Fibroblast of villous mesenchyme (primary cell): ENCODE results near the gene HLCS. TPM values are rescaled to one million over a fixed set of nuclear protein-coding genes. Genes with fewer than 3 reads are reported as not detected.

ENCODE experiments used
- DNase-seq: peaks from one replicate; pipeline ENCODE4 v3.0.0-alpha.2; 2010; ENCODE audit warnings: low read depth
- H3K4me3 ChIP-seq: 2 replicates; pipeline ENCODE4 v1.5.1; 2011; ENCODE audit warnings: low read depth, mild to moderate bottlenecking, low read length
- CTCF ChIP-seq: IDR thresholded peaks from 2 replicates; pipeline ENCODE4 v1.5.1; 2012; ENCODE audit warnings: low read depth, mild to moderate bottlenecking, low read length; ENCODE audit not compliant: insufficient read depth
- total RNA-seq: library from RNA; depleted of rRNA; stranded (reverse); fragments of >200 nt; gene quantifications from 2 replicates; pipeline ENCODE4 v1.2.3, GENCODE V29; 2012

The HLCS gene
- total RNA-seq, 1 donor = 44.0 TPM

GRCh38 chr21:36743446-36743845 lies 223.0 kb downstream of the HLCS start:
- TF ChIP-seq CTCF = no peak
- H3K4me3 ChIP-seq = no peak overlapping the region
- no peak for DNase-seq

GRCh38 chr21:36743008-36743407 lies 223.5 kb downstream of the HLCS start:
- TF ChIP-seq CTCF = no peak
- no peak for DNase-seq
- H3K4me3 ChIP-seq = no peak overlapping the region

- no peak for DNase-seq
- TF ChIP-seq CTCF = no peak
Observed at GRCh38 chr21:36741506-36741905, 225.0 kb downstream of the HLCS start.

GRCh38 chr21:36738489-36739126 lies 227.9 kb downstream of the HLCS start:
- no peak for TF ChIP-seq CTCF
- DNase-seq = no peak
- no peak overlapping the region for H3K4me3 ChIP-seq

More at GRCh38 chr21:36741506-36741905, 225.0 kb downstream of the HLCS start:
- H3K4me3 ChIP-seq = no peak overlapping the region

GRCh38 chr21:36735724-36736320 lies 230.6 kb downstream of the HLCS start:
- H3K4me3 ChIP-seq = no peak overlapping the region
- TF ChIP-seq CTCF = no peak
- no peak for DNase-seq

GRCh38 chr21:36735201-36735515 lies 231.3 kb downstream of the HLCS start:
- no peak for TF ChIP-seq CTCF
- DNase-seq = no peak
- H3K4me3 ChIP-seq = no peak overlapping the region
